Esophagus muscularis mucosa (tissue), 4 donors: ENCODE data around the gene ITPRIP. TPM values are rescaled to one million over a fixed set of nuclear protein-coding genes. Genes with fewer than 3 reads are reported as not detected.

ENCODE experiments used
- DNase-seq: peaks from one replicate; pipeline ENCODE4 v3.0.0-alpha.2; 2017; ENCODE audit errors: extremely low spot score
- H3K27ac ChIP-seq, 4 donors: fragments of 200-600 bp; sonication (generic); replicated peaks in 1 of 4; 1 replicate in 3 of 4; 2 replicates in 1 of 4; pipeline ENCODE4 v1.5.1; 2016 to 2019; ENCODE audit warnings: mild to moderate bottlenecking in 1 of 4
- H3K27me3 ChIP-seq, 4 donors: fragments of 200-600 bp; sonication (generic); one replicate each; pipeline versions ENCODE4 v1.5.1 to v1.6.0; 2016 to 2019
- H3K36me3 ChIP-seq, 4 donors: fragments of 200-600 bp; sonication (generic); one replicate each; pipeline ENCODE4 v1.5.1; 2016 to 2019
- H3K4me1 ChIP-seq, 4 donors: fragments of 200-600 bp; sonication (generic); one replicate each; pipeline ENCODE4 v1.5.1; 2016 to 2019
- H3K4me3 ChIP-seq, 4 donors: fragments of 200-600 bp; sonication (generic); 1 replicate in 2 of 4; 2 replicates in 2 of 4; pipeline ENCODE4 v1.5.1; 2016 to 2019; ENCODE audit warnings: mild to moderate bottlenecking in 4 of 4, moderate library complexity in 1 of 4
- H3K9me3 ChIP-seq, 4 donors: fragments of 200-600 bp; sonication (generic); 1 replicate in 3 of 4; 2 replicates in 1 of 4; pipeline ENCODE4 v1.5.1; 2016 to 2019
- CTCF ChIP-seq, 3 experiments: fragments of 200-600 bp in 2 of 3; fragments of 450-650 bp in 1 of 3; sonication (generic) in 2 of 3; IDR thresholded peaks; one replicate each; pipeline ENCODE4 v1.5.1; 2017 to 2019; ENCODE audit warnings: antibody characterized with exemption in 3 of 3, mild to moderate bottlenecking in 2 of 3, moderate library complexity in 1 of 3
- EP300 ChIP-seq: sonication (generic); formaldehyde crosslinking; IDR thresholded peaks from one replicate; pipeline ENCODE4 v1.6.1; 2017; ENCODE audit warnings: antibody characterized with exemption
- POLR2A ChIP-seq: fragments of 450-650 bp; IDR thresholded peaks from one replicate; pipeline ENCODE4 v1.6.1; 2017; ENCODE audit warnings: antibody characterized with exemption, moderate library complexity, mild to moderate bottlenecking, low read depth
- POLR2AphosphoS5 ChIP-seq, 2 donors: sonication (generic); formaldehyde crosslinking; IDR thresholded peaks; one replicate each; pipeline ENCODE4 v1.6.1; 2017; ENCODE audit warnings: antibody characterized with exemption in 2 of 2
- WGBS: methylation state at CpG from one replicate; pipeline ENCODE4 v1.1.5; 2018; 5-methylcytosine and 5-hydroxymethylcytosine counted together
- intact Hi-C: fragments of 100-400 bp; cut with DNase I; formaldehyde crosslinking; loops from one replicate; pipeline ENCODE4 v1.15.1; 2023
- total RNA-seq, 4 donors: library from RNA; depleted of rRNA; stranded (reverse); fragments of >200 nt; gene quantifications; one replicate each; pipeline versions ENCODE4 v1.1.0 to v1.2.1, GENCODE V29; 2016

The ITPRIP gene
- total RNA-seq, 4 donors from 2014 or later: 18.7 to 56.0 (median 39.9) TPM

- no peak overlapping the region for H3K4me3 ChIP-seq
- H3K36me3 ChIP-seq: peaks cover 0 to 5% (median 2%) of the 10 kb centered on the region in 4 donors
- no peaks in the 10 kb centered on the region for H3K27me3 ChIP-seq
- intact Hi-C loops: no loop called here
- peak overlapping the region; percentile 97 to 100 (median 98) for H3K27ac ChIP-seq
- no peak for DNase-seq
- no peaks in the 10 kb centered on the region for H3K9me3 ChIP-seq
- peaks cover 100% of the 10 kb centered on the region in 4 donors for H3K4me1 ChIP-seq
- TF ChIP-seq POLR2AphosphoS5 (IDR thresholded peaks at IDR 0.05): no peak
- no peak for TF ChIP-seq POLR2A
- TF ChIP-seq CTCF (IDR thresholded peaks at IDR 0.05): no peak
- no peak for TF ChIP-seq EP300
- 75% methylated on average over 9 of the region's 9 CpGs for WGBS
Measured at GRCh38 chr10:104324221-104324686, 14.0 kb downstream of the ITPRIP start.

- no peak for DNase-seq
- Histone ChIP-seq H3K36me3 (peaks cover 0 to 5% (median 2%) of the 10 kb centered on the region in 4 donors), H3K27me3 (no peaks in the 10 kb centered on the region), H3K4me1 (peaks cover 100% of the 10 kb centered on the region in 4 donors), H3K27ac (peak overlapping the region; percentile 74 to 99 (median 89)), H3K4me3 (no peak overlapping the region), H3K9me3 (no peaks in the 10 kb centered on the region)
- intact Hi-C loops: no loop called here
- TF ChIP-seq EP300: no peak
- no peak for TF ChIP-seq POLR2AphosphoS5 (IDR thresholded peaks at IDR 0.05)
- no peak for TF ChIP-seq POLR2A
- no peak for TF ChIP-seq CTCF (IDR thresholded peaks at IDR 0.05)
- WGBS: 87% methylated on average over 4 of the region's 4 CpGs
Measured at GRCh38 chr10:104323760-104324201, 14.5 kb downstream of the ITPRIP start.

GRCh38 chr10:104323085-104323484 is 15.2 kb downstream of the ITPRIP start:
- TF ChIP-seq POLR2A (no peak), CTCF (IDR thresholded peaks at IDR 0.05) (no peak), EP300 (no peak), POLR2AphosphoS5 (IDR thresholded peaks at IDR 0.05) (no peak)
- H3K27ac ChIP-seq: peak overlapping the region; percentile 74 to 99 (median 82)
- intact Hi-C loops: no loop called here
- DNase-seq: no peak
- WGBS: 86% methylated on average over 1 of the region's 1 CpG
- no peaks in the 10 kb centered on the region for H3K9me3 ChIP-seq
- H3K4me3 ChIP-seq: no peak overlapping the region
- H3K27me3 ChIP-seq: no peaks in the 10 kb centered on the region
- H3K4me1 ChIP-seq: peaks cover 100% of the 10 kb centered on the region in 4 donors
- H3K36me3 ChIP-seq: peaks cover 0 to 11% (median 2%) of the 10 kb centered on the region in 4 donors

GRCh38 chr10:104322416-104322782 is 15.9 kb downstream of the ITPRIP start:
- Histone ChIP-seq H3K36me3 (peaks cover 0 to 14% (median 2%) of the 10 kb centered on the region in 4 donors), H3K4me1 (peaks cover 100% of the 10 kb centered on the region in 4 donors), H3K9me3 (no peaks in the 10 kb centered on the region), H3K27ac (peak overlapping the region; percentile 74 to 99 (median 82)), H3K27me3 (no peaks in the 10 kb centered on the region), H3K4me3 (no peak overlapping the region)
- no peak for DNase-seq
- WGBS: 72% methylated on average over 7 of the region's 7 CpGs
- TF ChIP-seq CTCF (IDR thresholded peaks at IDR 0.05): no peak
- peak; percentile 16 to 40 for TF ChIP-seq POLR2AphosphoS5 (IDR thresholded peaks at IDR 0.05)
- TF ChIP-seq EP300: no peak
- no peak for TF ChIP-seq POLR2A
- intact Hi-C loops: no loop called here
